H1 (cell line): ENCODE data around the gene ZC3H8. TPM values are rescaled to one million over a fixed set of nuclear protein-coding genes. Genes with fewer than 3 reads are reported as not detected.

Source experiments
- BACH1 ChIP-seq: IDR thresholded peaks from 2 replicates; pipeline ENCODE4 v1.6.1; 2012; ENCODE audit warnings: low read length, improper control_type of control experiment
- CHD7 ChIP-seq: fragments of 300-600 bp; sonication (generic); IDR thresholded peaks from 2 replicates; pipeline ENCODE4 v1.7.1; 2012; ENCODE audit warnings: low read length, moderate library complexity, mild to moderate bottlenecking, inconsistent platforms; ENCODE audit not compliant: insufficient replicate concordance
- KDM4A ChIP-seq: IDR thresholded peaks from one replicate; pipeline ENCODE4 v1.7.1; 2012; ENCODE audit warnings: low read depth, mild to moderate bottlenecking, moderate library complexity, low read length, inconsistent platforms; ENCODE audit not compliant: severe bottlenecking
- POU5F1 ChIP-seq: IDR thresholded peaks from 2 replicates; pipeline ENCODE4 v1.6.1; 2011; ENCODE audit warnings: low read depth, mild to moderate bottlenecking, low read length, moderate library complexity
- RFX5 ChIP-seq: IDR thresholded peaks from 2 replicates; pipeline ENCODE4 v1.6.1; 2011; ENCODE audit warnings: low read depth, low read length, improper control_type of control experiment, borderline replicate concordance
- SP4 ChIP-seq: IDR thresholded peaks from 2 replicates; pipeline ENCODE4 v1.6.1; 2012; ENCODE audit warnings: low read length, inconsistent platforms
- TBP ChIP-seq: IDR thresholded peaks from 2 replicates; pipeline ENCODE4 v1.6.1; 2011; ENCODE audit warnings: low read depth, low read length, improper control_type of control experiment
- ZNF274 ChIP-seq: IDR thresholded peaks from 2 replicates; pipeline ENCODE4 v1.7.0; 2012; ENCODE audit warnings: low read length, borderline replicate concordance; ENCODE audit errors: extremely low read depth
- polyA plus RNA-seq, 7 experiments: library from polyadenylated mRNA; depleted of rRNA in 3 of 7; stranded (reverse) in 5 of 7; unstranded in 2 of 7; fragments of >200 nt in 5 of 7; fragments of 200-250 nt in 2 of 7; gene quantifications; 1 replicate in 5 of 7; 2 replicates in 1 of 7; 4 replicates in 1 of 7; pipeline versions ENCODE4 v1.2.1 to v1.2.3, GENCODE V29; 2011 to 2013; ENCODE audit warnings: missing spikeins in 2 of 7, mixed read lengths in 2 of 7
- total RNA-seq: library from RNA; stranded (reverse); fragmentation: NEBNext Ultra II Directional; extraction: Animal tissue kit (Norgen Biotek cat#: 25700); gene quantifications from 2 replicates; pipeline ENCODE4 v1.2.1, GENCODE V29; 2021
- TF ChIP-seq, protein P1 (sequence below): IDR thresholded peaks from 2 replicates; pipeline ENCODE4 v1.6.1; 2012; ENCODE audit warnings: inconsistent platforms

Gene ZC3H8
- total and polyA plus RNA-seq, 2 of the 8 experiments (the other 6 are each of a cell fraction or from before 2014, with no cell fraction given), result 1.9 to 7.1 TPM

- no peak for TF ChIP-seq CHD7
- no peak for TF ChIP-seq TBP
- no peak for TF ChIP-seq SP4
- no peak for TF ChIP-seq BACH1
- TF ChIP-seq ZNF274, result no peak
- TF ChIP-seq RFX5, result no peak
- peak; percentile 94 for TF ChIP-seq KDM4A
- TF ChIP-seq, protein P1, sequence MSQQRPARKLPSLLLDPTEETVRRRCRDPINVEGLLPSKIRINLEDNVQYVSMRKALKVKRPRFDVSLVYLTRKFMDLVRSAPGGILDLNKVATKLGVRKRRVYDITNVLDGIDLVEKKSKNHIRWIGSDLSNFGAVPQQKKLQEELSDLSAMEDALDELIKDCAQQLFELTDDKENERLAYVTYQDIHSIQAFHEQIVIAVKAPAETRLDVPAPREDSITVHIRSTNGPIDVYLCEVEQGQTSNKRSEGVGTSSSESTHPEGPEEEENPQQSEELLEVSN, result peak; percentile 73
- no peak for TF ChIP-seq POU5F1
These were observed at the start of gene ZC3H8 (continued) for GRCh38 chr2:112254466-112255240.
